K562 (cell line): ENCODE data around the gene TOM1L2.

Experiments used
- CBX5 ChIP-seq: IDR thresholded peaks from 2 replicates; pipeline ENCODE4 v1.6.1; 2014; ENCODE audit warnings: low read depth, borderline replicate concordance
- NFXL1 ChIP-seq: fragments of 450-650 bp; formaldehyde crosslinking; IDR thresholded peaks from 2 replicates; pipeline ENCODE4 v1.4.0; 2021; ENCODE audit warnings: mild to moderate bottlenecking
- RAD21 ChIP-seq, 2 experiments: fragments of 250-450 bp in 1 of 2; fragments of 450-650 bp in 1 of 2; sonication (Bioruptor Pico) in 1 of 2; formaldehyde crosslinking in 1 of 2; IDR thresholded peaks in 1 of 2; conservative IDR thresholded peaks in 1 of 2; 2 replicates each; pipeline versions ENCODE4 v1.4.0 to v1.8.0; 2020 to 2022; ENCODE audit warnings: mild to moderate bottlenecking in 2 of 2, moderate library complexity in 1 of 2
- TEAD2 ChIP-seq: fragments of 450-650 bp; IDR thresholded peaks from 2 replicates; pipeline ENCODE4 v1.6.1; 2016; ENCODE audit warnings: missing genetic modification characterization, control low read depth, missing compliant biosample characterization
- TF ChIP-seq, protein P1 (sequence below), 3 experiments: IDR thresholded peaks in 2 of 3; conservative IDR thresholded peaks in 1 of 3; 2 replicates each; pipeline ENCODE4 v1.5.1; 2011 to 2012; ENCODE audit warnings: low read length in 3 of 3, mild to moderate bottlenecking in 3 of 3, control low read depth in 2 of 3, improper control_type of control experiment in 1 of 3, inconsistent platforms in 1 of 3, low read depth in 1 of 3, mixed read lengths in 1 of 3, moderate library complexity in 1 of 3; ENCODE audit not compliant: insufficient read depth in 2 of 3
- TF ChIP-seq, protein P2 (sequence below): fragments of 250-450 bp; sonication (Bioruptor Pico); IDR thresholded peaks from 2 replicates; pipeline ENCODE4 v1.5.1; 2021; ENCODE audit warnings: mild to moderate bottlenecking
- TF ChIP-seq, protein P3 (sequence below): sonication (generic); formaldehyde crosslinking; IDR thresholded peaks from 2 replicates; pipeline ENCODE4 v1.8.0; 2023; ENCODE audit warnings: mild to moderate bottlenecking, missing genetic modification reagents

DNA sequence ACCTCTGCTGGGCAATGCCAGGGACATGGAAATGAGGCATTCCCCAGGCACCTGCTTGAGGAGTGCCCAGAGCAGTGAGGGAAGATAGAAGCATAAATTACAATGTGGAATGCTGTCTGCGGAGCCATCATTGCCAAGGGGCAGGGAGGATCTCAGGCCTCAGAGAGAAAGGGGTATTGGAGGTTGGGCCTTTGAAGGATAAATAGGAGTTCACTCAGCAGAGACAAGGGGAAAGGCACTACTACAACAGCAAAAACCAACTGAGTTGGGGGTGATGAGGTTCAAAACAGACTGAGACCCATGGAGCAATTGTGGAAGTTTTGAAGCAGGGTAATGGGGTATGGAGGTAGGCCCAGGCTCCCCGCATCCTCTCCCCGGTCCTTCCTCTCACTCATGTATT, 168.2 kb downstream of the TOM1L2 start:
- TF ChIP-seq CBX5: no peak
- TF ChIP-seq TEAD2 (tag): no peak
- TF ChIP-seq RAD21 (CRISPR knock-in tag; conservative IDR thresholded peaks at IDR 0.05 in 1 of 2, IDR thresholded peaks at IDR 0.05 in 1 of 2): no peak
- no peak for TF ChIP-seq NFXL1
- TF ChIP-seq, protein P1, sequence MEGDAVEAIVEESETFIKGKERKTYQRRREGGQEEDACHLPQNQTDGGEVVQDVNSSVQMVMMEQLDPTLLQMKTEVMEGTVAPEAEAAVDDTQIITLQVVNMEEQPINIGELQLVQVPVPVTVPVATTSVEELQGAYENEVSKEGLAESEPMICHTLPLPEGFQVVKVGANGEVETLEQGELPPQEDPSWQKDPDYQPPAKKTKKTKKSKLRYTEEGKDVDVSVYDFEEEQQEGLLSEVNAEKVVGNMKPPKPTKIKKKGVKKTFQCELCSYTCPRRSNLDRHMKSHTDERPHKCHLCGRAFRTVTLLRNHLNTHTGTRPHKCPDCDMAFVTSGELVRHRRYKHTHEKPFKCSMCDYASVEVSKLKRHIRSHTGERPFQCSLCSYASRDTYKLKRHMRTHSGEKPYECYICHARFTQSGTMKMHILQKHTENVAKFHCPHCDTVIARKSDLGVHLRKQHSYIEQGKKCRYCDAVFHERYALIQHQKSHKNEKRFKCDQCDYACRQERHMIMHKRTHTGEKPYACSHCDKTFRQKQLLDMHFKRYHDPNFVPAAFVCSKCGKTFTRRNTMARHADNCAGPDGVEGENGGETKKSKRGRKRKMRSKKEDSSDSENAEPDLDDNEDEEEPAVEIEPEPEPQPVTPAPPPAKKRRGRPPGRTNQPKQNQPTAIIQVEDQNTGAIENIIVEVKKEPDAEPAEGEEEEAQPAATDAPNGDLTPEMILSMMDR (IDR thresholded peaks at IDR 0.05 in 2 of 3, conservative IDR thresholded peaks at IDR 0.05 in 1 of 3; ENCODE audit: insufficient read depth in 2 of 3, low read depth in 1 of 3, low read length in 3 of 3): no peak
- TF ChIP-seq, protein P2, sequence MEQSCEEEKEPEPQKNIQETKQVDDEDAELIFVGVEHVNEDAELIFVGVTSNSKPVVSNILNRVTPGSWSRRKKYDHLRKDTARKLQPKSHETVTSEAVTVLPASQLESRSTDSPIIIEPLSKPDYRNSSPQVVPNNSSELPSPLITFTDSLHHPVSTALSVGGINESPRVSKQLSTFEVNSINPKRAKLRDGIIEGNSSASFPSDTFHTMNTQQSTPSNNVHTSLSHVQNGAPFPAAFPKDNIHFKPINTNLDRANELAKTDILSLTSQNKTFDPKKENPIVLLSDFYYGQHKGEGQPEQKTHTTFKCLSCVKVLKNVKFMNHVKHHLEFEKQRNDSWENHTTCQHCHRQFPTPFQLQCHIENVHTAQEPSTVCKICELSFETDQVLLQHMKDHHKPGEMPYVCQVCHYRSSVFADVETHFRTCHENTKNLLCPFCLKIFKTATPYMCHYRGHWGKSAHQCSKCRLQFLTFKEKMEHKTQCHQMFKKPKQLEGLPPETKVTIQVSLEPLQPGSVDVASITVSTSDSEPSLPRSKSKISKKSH (CRISPR knock-in tag): no peak
- TF ChIP-seq, protein P3, sequence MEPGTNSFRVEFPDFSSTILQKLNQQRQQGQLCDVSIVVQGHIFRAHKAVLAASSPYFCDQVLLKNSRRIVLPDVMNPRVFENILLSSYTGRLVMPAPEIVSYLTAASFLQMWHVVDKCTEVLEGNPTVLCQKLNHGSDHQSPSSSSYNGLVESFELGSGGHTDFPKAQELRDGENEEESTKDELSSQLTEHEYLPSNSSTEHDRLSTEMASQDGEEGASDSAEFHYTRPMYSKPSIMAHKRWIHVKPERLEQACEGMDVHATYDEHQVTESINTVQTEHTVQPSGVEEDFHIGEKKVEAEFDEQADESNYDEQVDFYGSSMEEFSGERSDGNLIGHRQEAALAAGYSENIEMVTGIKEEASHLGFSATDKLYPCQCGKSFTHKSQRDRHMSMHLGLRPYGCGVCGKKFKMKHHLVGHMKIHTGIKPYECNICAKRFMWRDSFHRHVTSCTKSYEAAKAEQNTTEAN: no peak
